ENCODE data around the gene ADAMTSL5. TPM values are rescaled to one million over a fixed set of nuclear protein-coding genes. Genes with fewer than 3 reads are reported as not detected.
A peak's percentile ranks its signal among the peaks of the same experiment; 100 is the strongest.

Gene ADAMTSL5
- total and polyA plus RNA-seq, 9 of the 15 experiments (the other 6 are each of a cell fraction or from before 2014, with no cell fraction given): 1.0 to 11.6 (median 4.1) TPM

GRCh38 chr19:1507763-1508506 is 4.9 kb downstream of the ADAMTSL5 start (continued):
- TF ChIP-seq, protein P1, sequence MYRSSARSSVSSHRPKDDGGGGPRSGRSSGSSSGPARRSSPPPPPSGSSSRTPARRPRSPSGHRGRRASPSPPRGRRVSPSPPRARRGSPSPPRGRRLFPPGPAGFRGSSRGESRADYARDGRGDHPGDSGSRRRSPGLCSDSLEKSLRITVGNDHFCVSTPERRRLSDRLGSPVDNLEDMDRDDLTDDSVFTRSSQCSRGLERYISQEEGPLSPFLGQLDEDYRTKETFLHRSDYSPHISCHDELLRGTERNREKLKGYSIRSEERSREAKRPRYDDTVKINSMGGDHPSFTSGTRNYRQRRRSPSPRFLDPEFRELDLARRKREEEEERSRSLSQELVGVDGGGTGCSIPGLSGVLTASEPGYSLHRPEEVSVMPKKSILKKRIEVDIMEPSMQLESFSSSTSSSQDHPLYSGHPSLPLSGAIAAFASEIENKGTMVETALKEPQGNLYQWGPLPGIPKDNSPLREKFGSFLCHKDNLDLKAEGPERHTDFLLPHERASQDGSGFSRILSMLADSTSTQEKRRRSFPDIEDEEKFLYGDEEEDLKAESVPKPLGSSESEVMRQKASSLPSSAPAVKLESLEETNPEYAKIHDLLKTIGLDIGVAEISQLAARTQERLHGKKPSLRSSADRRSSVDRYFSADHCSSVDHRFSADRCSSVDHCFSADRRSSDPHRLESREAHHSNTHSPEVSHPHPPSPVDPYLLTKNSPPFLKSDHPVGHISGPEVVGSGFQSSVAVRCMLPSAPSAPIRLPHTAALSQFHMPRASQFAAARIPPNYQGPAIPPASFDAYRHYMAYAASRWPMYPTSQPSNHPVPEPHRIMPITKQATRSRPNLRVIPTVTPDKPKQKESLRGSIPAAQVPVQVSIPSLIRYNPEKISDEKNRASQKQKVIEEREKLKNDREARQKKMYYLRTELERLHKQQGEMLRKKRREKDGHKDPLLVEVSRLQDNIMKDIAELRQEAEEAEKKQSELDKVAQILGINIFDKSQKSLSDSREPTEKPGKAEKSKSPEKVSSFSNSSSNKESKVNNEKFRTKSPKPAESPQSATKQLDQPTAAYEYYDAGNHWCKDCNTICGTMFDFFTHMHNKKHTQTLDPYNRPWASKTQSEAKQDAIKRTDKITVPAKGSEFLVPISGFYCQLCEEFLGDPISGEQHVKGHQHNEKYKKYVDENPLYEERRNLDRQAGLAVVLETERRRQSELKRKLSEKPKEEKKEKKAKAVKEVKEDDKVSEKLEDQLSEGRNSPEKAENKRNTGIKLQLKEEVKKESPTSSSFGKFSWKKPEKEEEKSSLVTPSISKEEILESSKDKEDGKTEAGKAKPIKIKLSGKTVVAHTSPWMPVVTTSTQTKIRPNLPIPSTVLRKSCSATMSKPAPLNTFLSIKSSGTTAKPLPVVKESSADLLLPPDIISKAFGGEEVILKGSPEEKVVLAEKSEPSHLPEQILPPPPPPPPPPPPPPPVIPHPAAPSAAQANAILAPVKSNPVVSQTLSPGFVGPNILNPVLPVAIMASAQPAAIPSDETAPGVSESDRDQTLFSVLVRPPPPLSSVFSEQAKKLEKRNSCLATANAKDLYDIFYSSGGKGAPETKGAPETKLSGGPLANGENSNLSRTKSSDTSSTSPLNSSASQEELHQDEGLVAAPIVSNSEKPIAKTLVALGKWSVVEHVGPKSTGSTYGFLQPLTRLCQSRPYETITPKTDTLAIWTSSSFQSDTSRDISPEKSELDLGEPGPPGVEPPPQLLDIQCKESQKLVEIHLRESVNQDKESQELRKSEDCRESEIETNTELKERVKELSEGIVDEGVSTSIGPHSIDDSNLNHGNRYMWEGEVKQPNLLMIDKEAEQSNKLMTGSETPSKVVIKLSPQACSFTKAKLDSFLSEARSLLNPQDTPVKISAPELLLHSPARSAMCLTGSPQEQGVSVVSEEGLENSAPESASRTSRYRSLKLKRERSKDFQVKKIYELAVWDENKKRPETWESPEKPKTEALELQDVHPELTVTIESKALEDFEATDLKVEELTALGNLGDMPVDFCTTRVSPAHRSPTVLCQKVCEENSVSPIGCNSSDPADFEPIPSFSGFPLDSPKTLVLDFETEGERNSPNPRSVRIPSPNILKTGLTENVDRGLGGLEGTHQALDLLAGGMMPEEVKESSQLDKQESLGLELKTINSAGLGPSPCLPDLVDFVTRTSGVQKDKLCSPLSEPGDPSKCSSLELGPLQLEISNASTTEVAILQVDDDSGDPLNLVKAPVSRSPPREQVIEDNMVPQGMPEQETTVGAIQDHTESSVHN (IDR thresholded peaks at IDR 0.05; ENCODE audit: borderline replicate concordance in 1 of 2, low read depth in 1 of 2): no peak
- TF ChIP-seq CBX1 (IDR thresholded peaks at IDR 0.05; ENCODE audit: low read depth) (peak; percentile 63; the same call in 1 of the 2 replicates), NBN (IDR thresholded peaks at IDR 0.05; ENCODE audit: low read depth) (peak; percentile 56; the same call in 1 of the 2 replicates), TBP (optimal IDR thresholded peaks at IDR 0.05; ENCODE audit: low read depth, low read length) (peak; percentile 30), CCNT2 (IDR thresholded peaks at IDR 0.05; ENCODE audit: borderline replicate concordance, extremely low read depth, insufficient read length, low read depth, low read length) (no peak), RNF2 (IDR thresholded peaks at IDR 0.05) (peak; percentile 80; the same call in 1 of the 2 replicates), FOXK2 (conservative IDR thresholded peaks at IDR 0.05 in 1 of 2, IDR thresholded peaks at IDR 0.05 in 1 of 2; ENCODE audit: low read depth in 2 of 2) (peak; percentile 64 to 73; a peak in 2 of 4 replicates), GTF2B (IDR thresholded peaks at IDR 0.05; ENCODE audit: extremely low read depth, insufficient read length) (no peak), TCF7 (IDR thresholded peaks at IDR 0.05; ENCODE audit: borderline replicate concordance) (no peak), TCF3 (CRISPR knock-in tag; IDR thresholded peaks at IDR 0.05) (0 out of 2 replicates have a peak, but pooled peaks have one; percentile 5), ZNF212 (CRISPR knock-in tag; IDR thresholded peaks at IDR 0.05) (no peak), KAT7 (CRISPR knock-in tag; IDR thresholded peaks at IDR 0.05; ENCODE audit: borderline replicate concordance) (no peak), ZBED1 (IDR thresholded peaks at IDR 0.05) (peak; percentile 38; the same call in 1 of the 2 replicates), RBM39 (optimal IDR thresholded peaks at IDR 0.05; ENCODE audit: low read depth, low read length) (no peak), SMARCE1 (IDR thresholded peaks at IDR 0.05) (no peak), TEAD1 (CRISPR knock-in tag; IDR thresholded peaks at IDR 0.05) (0 out of 4 replicates have a peak, but pooled peaks of 1 of the 2 experiments have one; percentile 7), HEY1 (CRISPR knock-in tag; IDR thresholded peaks at IDR 0.05; ENCODE audit: borderline replicate concordance) (no peak)
- TF ChIP-seq, protein P2, sequence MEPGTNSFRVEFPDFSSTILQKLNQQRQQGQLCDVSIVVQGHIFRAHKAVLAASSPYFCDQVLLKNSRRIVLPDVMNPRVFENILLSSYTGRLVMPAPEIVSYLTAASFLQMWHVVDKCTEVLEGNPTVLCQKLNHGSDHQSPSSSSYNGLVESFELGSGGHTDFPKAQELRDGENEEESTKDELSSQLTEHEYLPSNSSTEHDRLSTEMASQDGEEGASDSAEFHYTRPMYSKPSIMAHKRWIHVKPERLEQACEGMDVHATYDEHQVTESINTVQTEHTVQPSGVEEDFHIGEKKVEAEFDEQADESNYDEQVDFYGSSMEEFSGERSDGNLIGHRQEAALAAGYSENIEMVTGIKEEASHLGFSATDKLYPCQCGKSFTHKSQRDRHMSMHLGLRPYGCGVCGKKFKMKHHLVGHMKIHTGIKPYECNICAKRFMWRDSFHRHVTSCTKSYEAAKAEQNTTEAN (CRISPR knock-in tag; IDR thresholded peaks at IDR 0.05): no peak
